Prostate gland (tissue), 2 donors: ENCODE data around the gene TNS3. TPM values are rescaled to one million over a fixed set of nuclear protein-coding genes. Genes with fewer than 3 reads are reported as not detected.

ENCODE experiments used
- DNase-seq: peaks from one replicate; pipeline ENCODE4 v3.0.0-alpha.2; 2019; ENCODE audit warnings: low spot score
- H3K27ac ChIP-seq, 2 donors: fragments of 200-600 bp; sonication (generic); 2 replicates each; pipeline ENCODE4 v1.5.1; 2017 to 2019
- H3K27me3 ChIP-seq: fragments of 200-600 bp; sonication (generic); replicated peaks from 2 replicates; pipeline ENCODE4 v1.5.1; 2019; ENCODE audit not compliant: insufficient read depth
- H3K36me3 ChIP-seq, 2 donors: fragments of 200-600 bp; sonication (generic); 1 replicate in 1 of 2; 2 replicates in 1 of 2; pipeline versions ENCODE4 v1.5.1 to v1.8.1; 2017 to 2019
- H3K4me1 ChIP-seq: fragments of 200-600 bp; sonication (generic); replicated peaks from 2 replicates; pipeline ENCODE4 v1.5.1; 2019
- H3K4me3 ChIP-seq, 2 donors: fragments of 200-600 bp; sonication (generic); 2 replicates each; pipeline ENCODE4 v1.5.1; 2017 to 2019
- H3K9me3 ChIP-seq: fragments of 200-600 bp; sonication (generic); 2 replicates; pipeline ENCODE4 v1.5.1; 2017
- POLR2A ChIP-seq: fragments of 450-650 bp; IDR thresholded peaks from one replicate; pipeline ENCODE4 v1.6.1; 2016; ENCODE audit warnings: antibody characterized with exemption, mild to moderate bottlenecking
- POLR2AphosphoS5 ChIP-seq: sonication (generic); formaldehyde crosslinking; IDR thresholded peaks from one replicate; pipeline ENCODE4 v1.6.1; 2017; ENCODE audit warnings: antibody characterized with exemption
- WGBS: methylation state at CpG from one replicate; pipeline ENCODE4 v1.1.5; 2018; 5-methylcytosine and 5-hydroxymethylcytosine counted together
- intact Hi-C: fragments of 100-400 bp; cut with DNase I; formaldehyde crosslinking; loops from one replicate; pipeline ENCODE4 v1.14.2; 2022
- total RNA-seq, 2 donors: library from RNA; depleted of rRNA; stranded (reverse); fragments of >200 nt; gene quantifications; one replicate each; pipeline ENCODE4 v1.1.0, GENCODE V29; 2016
- TF ChIP-seq, protein P1 (sequence below), 4 experiments: fragments of 200-600 bp in 2 of 4; fragments of 450-650 bp in 2 of 4; sonication (generic) in 2 of 4; IDR thresholded peaks; 1 replicate in 3 of 4; 2 replicates in 1 of 4; pipeline ENCODE4 v1.5.1; 2016 to 2019; ENCODE audit warnings: antibody characterized with exemption in 4 of 4, mild to moderate bottlenecking in 2 of 4, moderate library complexity in 2 of 4

TNS3 gene
- total RNA-seq, 2 donors from 2014 or later, result 19.5 to 95.8 TPM

DNA sequence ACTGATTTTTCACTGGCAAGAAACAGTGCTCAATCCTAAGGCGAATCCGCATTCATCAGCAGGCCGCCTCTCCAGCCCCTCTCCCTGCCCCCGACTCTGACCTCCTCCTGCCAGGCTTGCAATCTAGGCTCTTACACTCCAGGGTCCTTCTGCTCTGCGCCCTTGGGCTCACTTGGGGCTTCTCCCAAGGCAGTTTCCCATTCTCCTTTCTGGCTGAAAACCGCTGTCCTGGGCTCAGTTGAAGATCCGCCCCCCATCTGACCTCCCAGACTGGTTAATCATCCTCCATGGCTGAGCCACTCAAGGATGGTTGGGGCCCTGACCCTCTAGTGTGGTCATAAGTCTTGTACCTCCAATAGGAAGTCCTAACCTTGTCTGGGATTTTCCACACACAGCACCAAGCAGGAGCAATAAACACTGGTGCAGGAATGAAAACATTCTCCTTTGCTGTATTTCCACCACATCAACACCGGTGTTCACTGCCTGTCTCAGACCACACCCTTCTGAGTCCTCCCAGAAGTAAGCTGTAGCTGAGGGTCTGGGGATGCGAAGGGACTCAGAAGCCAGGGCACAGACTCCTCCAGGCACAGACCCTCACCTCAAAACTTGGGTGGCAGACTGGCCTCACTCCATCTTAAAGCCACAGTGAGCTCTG lies 42.4 kb downstream of the TNS3 start:
- WGBS, result 97% methylated on average over 9 of the region's 9 CpGs
- TF ChIP-seq POLR2A (no peak), POLR2AphosphoS5 (no peak)
- TF ChIP-seq, protein P1, sequence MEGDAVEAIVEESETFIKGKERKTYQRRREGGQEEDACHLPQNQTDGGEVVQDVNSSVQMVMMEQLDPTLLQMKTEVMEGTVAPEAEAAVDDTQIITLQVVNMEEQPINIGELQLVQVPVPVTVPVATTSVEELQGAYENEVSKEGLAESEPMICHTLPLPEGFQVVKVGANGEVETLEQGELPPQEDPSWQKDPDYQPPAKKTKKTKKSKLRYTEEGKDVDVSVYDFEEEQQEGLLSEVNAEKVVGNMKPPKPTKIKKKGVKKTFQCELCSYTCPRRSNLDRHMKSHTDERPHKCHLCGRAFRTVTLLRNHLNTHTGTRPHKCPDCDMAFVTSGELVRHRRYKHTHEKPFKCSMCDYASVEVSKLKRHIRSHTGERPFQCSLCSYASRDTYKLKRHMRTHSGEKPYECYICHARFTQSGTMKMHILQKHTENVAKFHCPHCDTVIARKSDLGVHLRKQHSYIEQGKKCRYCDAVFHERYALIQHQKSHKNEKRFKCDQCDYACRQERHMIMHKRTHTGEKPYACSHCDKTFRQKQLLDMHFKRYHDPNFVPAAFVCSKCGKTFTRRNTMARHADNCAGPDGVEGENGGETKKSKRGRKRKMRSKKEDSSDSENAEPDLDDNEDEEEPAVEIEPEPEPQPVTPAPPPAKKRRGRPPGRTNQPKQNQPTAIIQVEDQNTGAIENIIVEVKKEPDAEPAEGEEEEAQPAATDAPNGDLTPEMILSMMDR (IDR thresholded peaks at IDR 0.05), result no peak
- H3K27me3 ChIP-seq, result no peaks in the 10 kb centered on the region
- intact Hi-C loops, result no loop called here
- H3K36me3 ChIP-seq, result no peaks in the 10 kb centered on the region
- no peaks in the 10 kb centered on the region for H3K9me3 ChIP-seq
- no peak for DNase-seq
- H3K27ac ChIP-seq, result no peak overlapping the region
- no peak overlapping the region for H3K4me3 ChIP-seq
- peaks cover 3% of the 10 kb centered on the region for H3K4me1 ChIP-seq

DNA sequence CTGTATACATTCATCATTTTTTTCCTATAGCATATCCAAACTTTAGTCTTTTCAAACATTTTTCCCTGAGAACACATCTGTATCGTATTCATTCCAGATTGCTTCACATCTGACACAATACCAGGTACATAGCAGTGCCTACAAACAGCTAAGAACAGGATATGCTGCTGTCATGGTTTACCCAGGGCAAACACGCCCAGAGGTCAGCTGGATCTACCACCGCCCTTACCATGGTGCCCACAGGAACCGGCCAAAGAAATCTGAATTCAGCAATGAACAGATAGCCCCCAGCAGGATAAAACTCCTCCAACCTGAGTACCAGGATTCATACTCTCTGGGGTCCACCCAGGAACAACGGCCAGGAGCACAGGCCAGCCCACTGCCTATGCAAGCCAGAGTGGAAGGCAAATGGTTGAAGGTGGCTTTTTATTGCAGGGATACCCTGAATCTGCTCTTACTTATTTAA lies 43.0 kb downstream of the TNS3 start:
- WGBS, result 76% methylated on average over 5 of the region's 5 CpGs
- intact Hi-C loops, result no loop called here
- Histone ChIP-seq H3K4me1 (peaks cover 3% of the 10 kb centered on the region), H3K4me3 (no peak overlapping the region), H3K27ac (no peak overlapping the region), H3K36me3 (no peaks in the 10 kb centered on the region), H3K9me3 (no peaks in the 10 kb centered on the region), H3K27me3 (no peaks in the 10 kb centered on the region)
- TF ChIP-seq POLR2A (no peak), POLR2AphosphoS5 (no peak)
- TF ChIP-seq, protein P1 (IDR thresholded peaks at IDR 0.05), result no peak
- DNase-seq, result no peak

DNA sequence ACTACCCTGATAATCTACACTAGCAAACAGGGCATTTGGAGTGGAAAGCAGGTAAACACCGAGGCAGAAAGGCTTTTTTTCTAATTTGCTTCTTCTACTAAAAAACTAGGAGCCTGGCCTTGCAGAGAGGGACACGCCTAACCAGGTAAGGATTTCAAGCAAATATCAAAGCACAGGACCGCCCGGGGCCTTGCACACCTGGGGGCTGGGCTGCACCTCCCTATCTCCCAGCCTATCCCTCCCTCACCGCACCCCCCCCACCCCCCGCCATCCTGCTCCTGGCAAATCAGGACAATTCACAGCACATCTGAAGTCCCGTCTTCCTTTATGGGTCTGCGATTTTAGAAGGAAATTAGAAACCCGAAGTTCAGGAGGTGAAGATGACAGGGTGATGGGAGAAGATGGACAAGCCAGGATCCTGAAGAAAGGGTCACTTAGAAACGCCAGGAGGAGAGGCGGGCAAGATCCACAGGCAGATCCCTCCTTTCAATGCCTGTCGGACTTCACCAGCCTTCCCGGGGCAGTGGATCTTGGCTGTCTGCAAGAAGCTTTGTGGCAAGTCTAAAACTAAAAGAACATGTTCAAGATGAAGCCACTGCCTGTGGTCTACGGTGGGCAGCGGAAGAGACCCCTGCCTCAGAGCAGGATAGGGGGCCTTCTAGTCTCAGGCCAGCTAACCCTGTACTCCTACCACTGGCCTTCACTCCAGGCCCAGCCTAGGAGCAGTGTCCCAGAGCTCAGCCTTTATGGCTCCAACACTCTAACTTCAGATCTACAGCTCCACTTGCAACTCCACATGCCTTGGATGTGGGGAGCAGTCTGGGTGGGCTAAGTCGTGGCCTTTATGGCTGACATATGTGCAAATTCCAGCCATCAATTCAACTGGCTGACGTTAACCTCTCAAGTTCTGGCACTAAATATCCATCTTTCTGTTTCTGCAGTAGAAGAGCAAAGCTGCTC lies 43.9 kb downstream of the TNS3 start:
- no peaks in the 10 kb centered on the region for H3K27me3 ChIP-seq
- no peaks in the 10 kb centered on the region for H3K9me3 ChIP-seq
- H3K36me3 ChIP-seq, result no peaks in the 10 kb centered on the region
- H3K27ac ChIP-seq, result no peak overlapping the region
- TF ChIP-seq, protein P1 (IDR thresholded peaks at IDR 0.05), result no peak
- TF ChIP-seq POLR2AphosphoS5, result no peak
- TF ChIP-seq POLR2A, result no peak
- peaks cover 3% of the 10 kb centered on the region for H3K4me1 ChIP-seq
- no peak for DNase-seq
- peak overlapping the region in 1 of 2 donors; percentile 37 for H3K4me3 ChIP-seq
- WGBS, result 42% methylated on average over 17 of the region's 17 CpGs
- intact Hi-C loops, result no loop called here

DNA sequence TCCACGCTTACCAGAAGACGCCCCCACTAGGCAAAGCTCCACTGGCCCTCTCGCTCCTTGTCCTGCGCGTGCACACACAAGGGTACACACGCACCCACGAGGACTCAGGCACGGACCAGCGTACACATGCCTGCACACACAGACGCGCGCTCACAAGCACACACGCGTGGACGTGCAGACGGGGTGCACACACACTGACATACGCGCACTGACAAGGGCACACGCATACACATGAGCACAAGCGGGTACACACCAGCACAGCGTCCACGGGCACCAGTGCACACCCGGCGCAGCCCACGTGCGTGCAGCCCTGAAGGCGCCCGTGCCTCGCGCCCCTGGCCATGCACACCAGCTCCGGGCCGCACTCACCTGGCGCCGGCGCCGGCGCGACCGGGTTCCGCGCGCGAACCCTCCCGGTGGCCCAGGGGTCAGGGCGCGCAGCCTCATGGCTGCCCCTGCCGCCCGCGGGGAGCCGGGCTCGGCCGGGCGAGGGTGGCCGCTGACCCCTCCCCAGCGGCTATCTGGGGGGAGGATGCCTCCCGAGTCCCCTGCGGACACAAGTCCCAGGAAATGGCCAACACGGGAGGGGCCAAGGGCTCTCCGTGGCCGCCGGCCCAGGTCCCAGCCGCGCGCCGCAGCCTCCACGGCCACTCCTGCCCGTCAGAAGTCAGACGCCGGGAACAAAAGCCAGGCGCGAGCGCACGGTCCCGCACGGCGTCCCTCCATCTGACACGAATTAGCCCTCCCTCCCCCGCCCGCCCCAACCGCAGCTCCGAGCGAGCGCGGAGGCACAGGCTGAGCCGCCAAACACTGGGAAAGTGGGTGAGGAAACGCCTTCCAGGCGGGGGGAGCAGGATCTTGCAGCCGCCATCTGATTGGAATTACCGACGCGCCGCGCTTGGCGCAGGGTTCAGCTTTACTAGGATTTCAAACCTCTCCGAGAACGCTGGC lies 45.0 kb downstream of the TNS3 start:
- no peaks in the 10 kb centered on the region for H3K36me3 ChIP-seq
- TF ChIP-seq POLR2AphosphoS5, result peak; percentile 36
- TF ChIP-seq, protein P1 (IDR thresholded peaks at IDR 0.05), result no peak
- peak overlapping the region; percentile 36 to 37 for H3K4me3 ChIP-seq
- H3K27me3 ChIP-seq, result no peaks in the 10 kb centered on the region
- H3K9me3 ChIP-seq, result no peaks in the 10 kb centered on the region
- H3K4me1 ChIP-seq, result peaks cover 3% of the 10 kb centered on the region
- H3K27ac ChIP-seq, result no peak overlapping the region
- intact Hi-C loops, result no loop called here
- peak; percentile 48 for DNase-seq
- WGBS, result 14% methylated on average over 61 of the region's 96 CpGs
